H1 (cell line): Measurements from ENCODE around the gene MCAT. TPM values are rescaled to one million over a fixed set of nuclear protein-coding genes. Genes with fewer than 3 reads are reported as not detected.

ENCODE experiments used
- BRCA1 ChIP-seq: IDR thresholded peaks from 2 replicates; pipeline ENCODE4 v1.6.1; 2012; ENCODE audit warnings: low read depth, low read length, improper control_type of control experiment
- E2F6 ChIP-seq: IDR thresholded peaks from 2 replicates; pipeline ENCODE4 v1.6.1; 2012; ENCODE audit warnings: inconsistent platforms
- FOSL1 ChIP-seq: IDR thresholded peaks from 2 replicates; pipeline ENCODE4 v1.6.1; 2011; ENCODE audit warnings: mild to moderate bottlenecking, low read depth, low read length, moderate library complexity; ENCODE audit not compliant: insufficient read depth
- MAX ChIP-seq: IDR thresholded peaks from 2 replicates; pipeline ENCODE4 v1.6.1; 2012; ENCODE audit warnings: inconsistent platforms
- TAF1 ChIP-seq: IDR thresholded peaks from 2 replicates; pipeline ENCODE4 v1.6.1; 2011; ENCODE audit warnings: mild to moderate bottlenecking, low read depth, low read length
- TAF7 ChIP-seq: optimal IDR thresholded peaks from 2 replicates; pipeline ENCODE3; 2011; ENCODE audit warnings: low read depth, mild to moderate bottlenecking, inconsistent platforms, low read length, moderate library complexity, borderline replicate concordance
- YY1 ChIP-seq: IDR thresholded peaks from 2 replicates; pipeline ENCODE4 v1.6.1; 2011; ENCODE audit warnings: low read depth, mild to moderate bottlenecking, low read length
- ZNF274 ChIP-seq: IDR thresholded peaks from 2 replicates; pipeline ENCODE4 v1.7.0; 2012; ENCODE audit warnings: low read length, borderline replicate concordance; ENCODE audit errors: extremely low read depth
- polyA plus RNA-seq, 7 experiments: library from polyadenylated mRNA; depleted of rRNA in 3 of 7; stranded (reverse) in 5 of 7; unstranded in 2 of 7; fragments of >200 nt in 5 of 7; fragments of 200-250 nt in 2 of 7; gene quantifications; 1 replicate in 5 of 7; 2 replicates in 1 of 7; 4 replicates in 1 of 7; pipeline versions ENCODE4 v1.2.1 to v1.2.3, GENCODE V29; 2011 to 2013; ENCODE audit warnings: missing spikeins in 2 of 7, mixed read lengths in 2 of 7
- total RNA-seq: library from RNA; stranded (reverse); fragmentation: NEBNext Ultra II Directional; extraction: Animal tissue kit (Norgen Biotek cat#: 25700); gene quantifications from 2 replicates; pipeline ENCODE4 v1.2.1, GENCODE V29; 2021

The MCAT gene
- total and polyA plus RNA-seq, 2 of the 8 experiments (the other 6 are each of a cell fraction or from before 2014, with no cell fraction given): 15.8 to 17.4 TPM

- TF ChIP-seq ZNF274 (no peak), FOSL1 (no peak), MAX (no peak), E2F6 (no peak), TAF7 (no peak), YY1 (no peak), BRCA1 (no peak), TAF1 (no peak)
- TF ChIP-seq, all 59 proteins: peak for 0
Measured at GRCh38 chr22:43098356-43098755, 44.8 kb downstream of the MCAT start (continued).
